ENCODE measurements around the gene SRPX. TPM values are rescaled to one million over a fixed set of nuclear protein-coding genes. Genes with fewer than 3 reads are reported as not detected.

SRPX gene
- polyA plus RNA-seq, 1 of the 3 experiments (the other 2 are of a cell fraction): 124 TPM

GRCh38 chrX:38109042-38109898 is 111.4 kb downstream of the SRPX start:
- no peaks in the 10 kb centered on the region for H3K36me3 ChIP-seq (replicated peaks in 1 of 2; ENCODE audit: control insufficient read depth in 1 of 2, insufficient read depth in 2 of 2, low read length in 1 of 2)
- no peak overlapping the region for H3K9ac ChIP-seq
- no peaks in the 10 kb centered on the region for H3K9me3 ChIP-seq
- H3K4me2 ChIP-seq: no peak overlapping the region
- ChIA-PET POLR2A (no interaction called here), CTCF (no interaction called here)
- H3K79me2 ChIP-seq (ENCODE audit: insufficient read depth): no peaks in the 10 kb centered on the region
- H4K20me1 ChIP-seq (ENCODE audit: insufficient read depth): no peaks in the 10 kb centered on the region
- no peaks in the 10 kb centered on the region for H3K27me3 ChIP-seq (ENCODE audit: insufficient read depth)
- H3K27ac ChIP-seq (ENCODE audit: low read depth in 2 of 2, low read length in 1 of 2): no peak overlapping the region
- H3K9me2 ChIP-seq: no peaks in the 10 kb centered on the region
- no peak overlapping the region for H2AFZ ChIP-seq (ENCODE audit: low read depth)
- DNase-seq: no peak
- H3K4me1 ChIP-seq (ENCODE audit: control insufficient read depth in 1 of 2, insufficient read depth in 2 of 2, low read depth in 1 of 2, low read length in 1 of 2): no peaks in the 10 kb centered on the region
- H3K4me3 ChIP-seq (ENCODE audit: low read depth in 2 of 2, low read length in 1 of 2): no peak overlapping the region
- TF ChIP-seq TEAD4 (IDR thresholded peaks at IDR 0.05; ENCODE audit: borderline replicate concordance, insufficient read depth): no peak
- no peak for TF ChIP-seq RCOR1 (IDR thresholded peaks at IDR 0.05; ENCODE audit: low read length)
- TF ChIP-seq TAF1 (IDR thresholded peaks at IDR 0.05; ENCODE audit: borderline replicate concordance, low read depth, low read length): no peak
- no peak for TF ChIP-seq RAD21 (IDR thresholded peaks at IDR 0.05; ENCODE audit: low read length)
- TF ChIP-seq SIN3A (IDR thresholded peaks at IDR 0.05; ENCODE audit: borderline replicate concordance, low read depth, low read length): no peak
- no peak for TF ChIP-seq NRF1 (IDR thresholded peaks at IDR 0.05; ENCODE audit: low read depth, low read length)
- no peak for TF ChIP-seq FOXJ3 (CRISPR knock-in tag; IDR thresholded peaks at IDR 0.05)
- TF ChIP-seq GATA2 (CRISPR knock-in tag; IDR thresholded peaks at IDR 0.05): no peak
- no peak for TF ChIP-seq USF1 (IDR thresholded peaks at IDR 0.05; ENCODE audit: borderline replicate concordance, low read depth)
- no peak for TF ChIP-seq PBX3 (IDR thresholded peaks at IDR 0.05)
- no peak for TF ChIP-seq YY1 (IDR thresholded peaks at IDR 0.05; ENCODE audit: low read depth)
- TF ChIP-seq, protein P1, sequence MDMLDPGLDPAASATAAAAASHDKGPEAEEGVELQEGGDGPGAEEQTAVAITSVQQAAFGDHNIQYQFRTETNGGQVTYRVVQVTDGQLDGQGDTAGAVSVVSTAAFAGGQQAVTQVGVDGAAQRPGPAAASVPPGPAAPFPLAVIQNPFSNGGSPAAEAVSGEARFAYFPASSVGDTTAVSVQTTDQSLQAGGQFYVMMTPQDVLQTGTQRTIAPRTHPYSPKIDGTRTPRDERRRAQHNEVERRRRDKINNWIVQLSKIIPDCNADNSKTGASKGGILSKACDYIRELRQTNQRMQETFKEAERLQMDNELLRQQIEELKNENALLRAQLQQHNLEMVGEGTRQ (IDR thresholded peaks at IDR 0.05; ENCODE audit: borderline replicate concordance, low read depth, low read length): no peak
- no peak for TF ChIP-seq NFIC (IDR thresholded peaks at IDR 0.05; ENCODE audit: borderline replicate concordance)
- TF ChIP-seq MXI1 (IDR thresholded peaks at IDR 0.05; ENCODE audit: low read depth, low read length): no peak
- WGBS (ENCODE audit: low lambda C conversion rate): 25% methylated on average over 4 of the region's 4 CpGs
- no peaks in the 10 kb centered on the region for H3F3A ChIP-seq (replicated peaks; ENCODE audit: insufficient read depth)

DNA sequence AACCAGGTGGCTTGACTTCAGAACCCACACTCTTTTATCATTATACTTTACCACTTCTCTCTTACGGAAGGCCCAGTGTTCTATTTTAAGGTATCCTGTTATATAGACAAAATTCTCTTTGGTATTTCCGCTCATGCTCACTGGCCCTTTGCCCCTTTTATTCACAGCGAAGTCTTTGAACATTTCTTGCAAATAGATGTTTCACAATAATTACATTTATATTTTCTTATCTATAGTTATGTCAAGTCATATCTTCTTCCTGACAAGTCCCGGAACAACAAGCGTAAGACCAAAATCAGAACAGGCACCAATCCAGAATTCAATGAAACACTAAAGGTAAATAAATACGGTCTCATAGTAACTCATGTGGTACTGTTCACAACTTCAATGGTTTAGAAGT is 112.3 kb downstream of the SRPX start:
- H3K4me1 ChIP-seq (ENCODE audit: control insufficient read depth in 1 of 2, insufficient read depth in 2 of 2, low read depth in 1 of 2, low read length in 1 of 2): no peaks in the 10 kb centered on the region
- ChIA-PET POLR2A (no interaction called here), CTCF (no interaction called here)
- no peak overlapping the region for H2AFZ ChIP-seq (ENCODE audit: low read depth)
- no peaks in the 10 kb centered on the region for H3K9me3 ChIP-seq
- 33% methylated on average over 6 of the region's 6 CpGs for WGBS (ENCODE audit: low lambda C conversion rate)
- no peak overlapping the region for H3K27ac ChIP-seq (ENCODE audit: low read depth in 2 of 2, low read length in 1 of 2)
- no peaks in the 10 kb centered on the region for H3F3A ChIP-seq (replicated peaks; ENCODE audit: insufficient read depth)
- H3K27me3 ChIP-seq (ENCODE audit: insufficient read depth): no peaks in the 10 kb centered on the region
- H3K9me2 ChIP-seq: no peaks in the 10 kb centered on the region
- H3K4me2 ChIP-seq: no peak overlapping the region
- no peaks in the 10 kb centered on the region for H3K79me2 ChIP-seq (ENCODE audit: insufficient read depth)
- H4K20me1 ChIP-seq (ENCODE audit: insufficient read depth): no peaks in the 10 kb centered on the region
- no peak overlapping the region for H3K9ac ChIP-seq
- no peak overlapping the region for H3K4me3 ChIP-seq (ENCODE audit: low read depth in 2 of 2, low read length in 1 of 2)
- H3K36me3 ChIP-seq (replicated peaks in 1 of 2; ENCODE audit: control insufficient read depth in 1 of 2, insufficient read depth in 2 of 2, low read length in 1 of 2): no peaks in the 10 kb centered on the region
- no peak for DNase-seq
- TF ChIP-seq, protein P2, sequence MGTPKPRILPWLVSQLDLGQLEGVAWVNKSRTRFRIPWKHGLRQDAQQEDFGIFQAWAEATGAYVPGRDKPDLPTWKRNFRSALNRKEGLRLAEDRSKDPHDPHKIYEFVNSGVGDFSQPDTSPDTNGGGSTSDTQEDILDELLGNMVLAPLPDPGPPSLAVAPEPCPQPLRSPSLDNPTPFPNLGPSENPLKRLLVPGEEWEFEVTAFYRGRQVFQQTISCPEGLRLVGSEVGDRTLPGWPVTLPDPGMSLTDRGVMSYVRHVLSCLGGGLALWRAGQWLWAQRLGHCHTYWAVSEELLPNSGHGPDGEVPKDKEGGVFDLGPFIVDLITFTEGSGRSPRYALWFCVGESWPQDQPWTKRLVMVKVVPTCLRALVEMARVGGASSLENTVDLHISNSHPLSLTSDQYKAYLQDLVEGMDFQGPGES (IDR thresholded peaks at IDR 0.05; ENCODE audit: low read depth, low read length): no peak
- TF ChIP-seq MAX (IDR thresholded peaks at IDR 0.05; ENCODE audit: low read depth): no peak
- no peak for TF ChIP-seq NFIC (IDR thresholded peaks at IDR 0.05; ENCODE audit: borderline replicate concordance)
- no peak for TF ChIP-seq RFX5 (IDR thresholded peaks at IDR 0.05; ENCODE audit: low read length)
- TF ChIP-seq EP300 (IDR thresholded peaks at IDR 0.05; ENCODE audit: borderline replicate concordance in 1 of 2, low read depth in 1 of 2, low read length in 1 of 2): no peak
- no peak for TF ChIP-seq POLR2AphosphoS5 (IDR thresholded peaks at IDR 0.05; ENCODE audit: low read depth, low read length)
- no peak for TF ChIP-seq FOSL2 (IDR thresholded peaks at IDR 0.05; ENCODE audit: borderline replicate concordance, low read depth)
- TF ChIP-seq, protein P3, sequence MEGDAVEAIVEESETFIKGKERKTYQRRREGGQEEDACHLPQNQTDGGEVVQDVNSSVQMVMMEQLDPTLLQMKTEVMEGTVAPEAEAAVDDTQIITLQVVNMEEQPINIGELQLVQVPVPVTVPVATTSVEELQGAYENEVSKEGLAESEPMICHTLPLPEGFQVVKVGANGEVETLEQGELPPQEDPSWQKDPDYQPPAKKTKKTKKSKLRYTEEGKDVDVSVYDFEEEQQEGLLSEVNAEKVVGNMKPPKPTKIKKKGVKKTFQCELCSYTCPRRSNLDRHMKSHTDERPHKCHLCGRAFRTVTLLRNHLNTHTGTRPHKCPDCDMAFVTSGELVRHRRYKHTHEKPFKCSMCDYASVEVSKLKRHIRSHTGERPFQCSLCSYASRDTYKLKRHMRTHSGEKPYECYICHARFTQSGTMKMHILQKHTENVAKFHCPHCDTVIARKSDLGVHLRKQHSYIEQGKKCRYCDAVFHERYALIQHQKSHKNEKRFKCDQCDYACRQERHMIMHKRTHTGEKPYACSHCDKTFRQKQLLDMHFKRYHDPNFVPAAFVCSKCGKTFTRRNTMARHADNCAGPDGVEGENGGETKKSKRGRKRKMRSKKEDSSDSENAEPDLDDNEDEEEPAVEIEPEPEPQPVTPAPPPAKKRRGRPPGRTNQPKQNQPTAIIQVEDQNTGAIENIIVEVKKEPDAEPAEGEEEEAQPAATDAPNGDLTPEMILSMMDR (IDR thresholded peaks at IDR 0.05): no peak
- no peak for TF ChIP-seq TEAD4 (IDR thresholded peaks at IDR 0.05; ENCODE audit: borderline replicate concordance, insufficient read depth)
- no peak for TF ChIP-seq JUND (IDR thresholded peaks at IDR 0.05)
- no peak for TF ChIP-seq NRF1 (IDR thresholded peaks at IDR 0.05; ENCODE audit: low read depth, low read length)
- no peak for TF ChIP-seq SIN3A (IDR thresholded peaks at IDR 0.05; ENCODE audit: borderline replicate concordance, low read depth, low read length)
